CD4-positive, CD25-positive, alpha-beta regulatory T cell (primary cell): Measurements from ENCODE around the gene GALNTL6. TPM values are rescaled to one million over a fixed set of nuclear protein-coding genes. Genes with fewer than 3 reads are reported as not detected.

Source experiments
- ATAC-seq, 2 donors: fragments of 150-1000 bp; cut with Tn5 transposase; one replicate each; pipeline ENCODE4 v1.10.0; 2021; ENCODE audit warnings: low read depth in 2 of 2, moderate number of reproducible peaks in 2 of 2, moderate library complexity in 1 of 2
- DNase-seq, 3 donors: peaks; one replicate each; pipeline versions ENCODE4 v3.0.0 to v3.0.0-alpha.2; 2012 to 2022; ENCODE audit warnings: mixed read lengths in 1 of 3
- H3K27ac ChIP-seq: one replicate; pipeline ENCODE4 v1.7.0; 2013; ENCODE audit warnings: mild to moderate bottlenecking, low read length; ENCODE audit not compliant: insufficient read depth, poor library complexity, severe bottlenecking
- H3K27me3 ChIP-seq: one replicate; pipeline ENCODE4 v1.7.0; 2013; ENCODE audit warnings: low read length; ENCODE audit not compliant: control insufficient read depth, insufficient read depth
- H3K36me3 ChIP-seq: one replicate; pipeline ENCODE4 v1.7.0; 2013; ENCODE audit warnings: mild to moderate bottlenecking, low read length, moderate library complexity; ENCODE audit not compliant: control insufficient read depth, insufficient read depth
- H3K4me1 ChIP-seq: 2 replicates; pipeline ENCODE4 v1.7.0; 2013; ENCODE audit warnings: mild to moderate bottlenecking, low read length; ENCODE audit not compliant: insufficient read depth, control insufficient read depth, poor library complexity, severe bottlenecking
- H3K4me3 ChIP-seq: one replicate; pipeline ENCODE4 v1.7.0; 2013; ENCODE audit warnings: low read depth, mild to moderate bottlenecking, low read length, moderate library complexity
- H3K9me3 ChIP-seq, 2 experiments: 1 replicate in 1 of 2; 2 replicates in 1 of 2; pipeline ENCODE4 v1.7.0; 2013; ENCODE audit warnings: low read length in 2 of 2, mild to moderate bottlenecking in 1 of 2, moderate library complexity in 1 of 2; ENCODE audit not compliant: control insufficient read depth in 2 of 2
- H3K27ac Mint-ChIP-seq, 3 donors: one replicate each; pipeline ENCODE4 v1.8.0; 2020 to 2022; ENCODE audit warnings: mild to moderate bottlenecking in 3 of 3, mixed read lengths in 3 of 3, moderate library complexity in 2 of 3
- H3K27me3 Mint-ChIP-seq: one replicate; pipeline ENCODE4 v1.8.0; 2022; ENCODE audit warnings: mild to moderate bottlenecking, mixed read lengths
- H3K36me3 Mint-ChIP-seq: one replicate; pipeline ENCODE4 v1.8.0; 2020; ENCODE audit warnings: mixed read lengths
- H3K4me1 Mint-ChIP-seq, 4 donors: one replicate each; pipeline ENCODE4 v1.8.0; 2020 to 2022; ENCODE audit warnings: mixed read lengths in 4 of 4, mild to moderate bottlenecking in 1 of 4
- H3K4me3 Mint-ChIP-seq, 4 donors: one replicate each; pipeline ENCODE4 v1.8.0; 2020 to 2022; ENCODE audit warnings: mild to moderate bottlenecking in 4 of 4, mixed read lengths in 4 of 4, moderate library complexity in 3 of 4
- H3K9me3 Mint-ChIP-seq, 7 donors: one replicate each; pipeline ENCODE4 v1.8.0; 2020 to 2022; ENCODE audit warnings: mixed read lengths in 7 of 7, mild to moderate bottlenecking in 3 of 7, moderate library complexity in 2 of 7
- polyA plus RNA-seq, 4 donors: library from polyadenylated mRNA; unstranded; fragments of 300-500 nt; fragmentation: Illumina TruSeq; gene quantifications; one replicate each; pipeline ENCODE4 v1.2.3, GENCODE V29; 2021
- total RNA-seq: library from RNA; stranded (reverse); gene quantifications from one replicate; pipeline ENCODE4 v1.2.3, GENCODE V29; 2022

GALNTL6 gene
- total and polyA plus RNA-seq, 5 donors from 2014 or later, result not detected

GRCh38 chr4:172680691-172681090 lies 867.5 kb downstream of the GALNTL6 start:
- H3K27me3 ChIP-seq, result no peaks in the 10 kb centered on the region
- no peaks in the 10 kb centered on the region for H3K36me3 ChIP-seq
- H3K9me3 ChIP-seq, result no peaks in the 10 kb centered on the region
- H3K27me3 Mint-ChIP-seq, result no peaks in the 10 kb centered on the region
- peaks cover 2 to 8% (median 5%) of the 10 kb centered on the region in 7 donors for H3K9me3 Mint-ChIP-seq
- no peak overlapping the region for H3K4me3 Mint-ChIP-seq
- no peak overlapping the region for H3K27ac Mint-ChIP-seq
- no peak overlapping the region for H3K4me3 ChIP-seq
- H3K27ac ChIP-seq, result no peak overlapping the region
- no peaks in the 10 kb centered on the region for H3K36me3 Mint-ChIP-seq
- DNase-seq, result no peak
- H3K4me1 ChIP-seq, result no peaks in the 10 kb centered on the region
- H3K4me1 Mint-ChIP-seq, result no peaks in the 10 kb centered on the region
- ATAC-seq, result no peak

GRCh38 chr4:172683021-172683420 lies 869.8 kb downstream of the GALNTL6 start:
- Mint-ChIP-seq H3K9me3 (peaks cover 0 to 4% (median 2%) of the 10 kb centered on the region in 7 donors), H3K4me1 (no peaks in the 10 kb centered on the region), H3K36me3 (no peaks in the 10 kb centered on the region), H3K4me3 (no peak overlapping the region), H3K27me3 (no peaks in the 10 kb centered on the region), H3K27ac (no peak overlapping the region)
- no peak for ATAC-seq
- no peaks in the 10 kb centered on the region for H3K27me3 ChIP-seq
- no peak overlapping the region for H3K27ac ChIP-seq
- DNase-seq, result no peak
- H3K4me1 ChIP-seq, result no peaks in the 10 kb centered on the region
- H3K9me3 ChIP-seq, result no peaks in the 10 kb centered on the region
- H3K36me3 ChIP-seq, result no peaks in the 10 kb centered on the region
- no peak overlapping the region for H3K4me3 ChIP-seq

GRCh38 chr4:172686021-172686420 lies 872.8 kb downstream of the GALNTL6 start:
- H3K4me3 ChIP-seq, result no peak overlapping the region
- H3K4me1 Mint-ChIP-seq, result no peaks in the 10 kb centered on the region
- no peak overlapping the region for H3K27ac Mint-ChIP-seq
- no peaks in the 10 kb centered on the region for H3K27me3 ChIP-seq
- DNase-seq (no peak), ATAC-seq (no peak)
- peaks cover 0 to 2% of the 10 kb centered on the region in 2 experiments for H3K9me3 ChIP-seq
- no peak overlapping the region for H3K27ac ChIP-seq
- H3K27me3 Mint-ChIP-seq, result no peaks in the 10 kb centered on the region
- H3K4me3 Mint-ChIP-seq, result no peak overlapping the region
- H3K4me1 ChIP-seq, result no peaks in the 10 kb centered on the region
- peaks cover 0 to 6% (median 3%) of the 10 kb centered on the region in 7 donors for H3K9me3 Mint-ChIP-seq
- no peaks in the 10 kb centered on the region for H3K36me3 Mint-ChIP-seq
- H3K36me3 ChIP-seq, result no peaks in the 10 kb centered on the region

DNA sequence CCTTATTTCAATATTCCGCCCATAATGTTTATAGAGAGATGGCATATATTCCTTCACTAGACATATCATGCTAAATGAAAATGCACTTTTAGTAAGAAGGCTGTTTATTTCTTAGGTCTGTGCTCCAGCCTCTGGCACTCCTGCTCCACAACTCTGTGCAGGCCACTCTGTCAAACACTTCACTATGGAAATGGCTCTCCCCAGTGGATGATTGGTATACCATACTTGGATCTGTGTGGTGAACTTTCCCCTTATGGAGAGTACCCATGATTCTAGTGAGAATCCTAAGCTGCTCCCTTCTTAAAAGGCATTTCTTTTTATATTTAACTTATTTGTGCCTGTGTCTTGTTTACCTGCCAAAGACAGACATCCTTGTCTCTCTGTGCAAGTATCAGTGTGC lies 875.3 kb downstream of the GALNTL6 start:
- Mint-ChIP-seq H3K36me3 (no peaks in the 10 kb centered on the region), H3K27ac (no peak overlapping the region), H3K4me3 (no peak overlapping the region), H3K4me1 (no peaks in the 10 kb centered on the region), H3K27me3 (no peaks in the 10 kb centered on the region), H3K9me3 (peaks cover 2 to 21% (median 4%) of the 10 kb centered on the region in 7 donors)
- Histone ChIP-seq H3K27me3 (no peaks in the 10 kb centered on the region), H3K27ac (no peak overlapping the region), H3K9me3 (peaks cover 3 to 15% of the 10 kb centered on the region in 2 experiments), H3K4me3 (no peak overlapping the region), H3K36me3 (no peaks in the 10 kb centered on the region), H3K4me1 (no peaks in the 10 kb centered on the region)
- no peak for DNase-seq
- no peak for ATAC-seq

- DNase-seq (no peak), ATAC-seq (no peak)
- Mint-ChIP-seq H3K4me3 (no peak overlapping the region), H3K27me3 (no peaks in the 10 kb centered on the region), H3K27ac (no peak overlapping the region), H3K9me3 (peaks cover 4 to 21% (median 7%) of the 10 kb centered on the region in 7 donors), H3K36me3 (no peaks in the 10 kb centered on the region), H3K4me1 (no peaks in the 10 kb centered on the region)
- H3K27me3 ChIP-seq, result no peaks in the 10 kb centered on the region
- no peaks in the 10 kb centered on the region for H3K36me3 ChIP-seq
- peaks cover 3 to 15% of the 10 kb centered on the region in 2 experiments for H3K9me3 ChIP-seq
- H3K4me3 ChIP-seq, result no peak overlapping the region
- no peak overlapping the region for H3K27ac ChIP-seq
- no peaks in the 10 kb centered on the region for H3K4me1 ChIP-seq
Observed at GRCh38 chr4:172691552-172691951, 878.3 kb downstream of the GALNTL6 start.

- H3K36me3 ChIP-seq, result no peaks in the 10 kb centered on the region
- no peaks in the 10 kb centered on the region for H3K36me3 Mint-ChIP-seq
Observed at GRCh38 chr4:172692701-172693100, 879.5 kb downstream of the GALNTL6 start.

DNA sequence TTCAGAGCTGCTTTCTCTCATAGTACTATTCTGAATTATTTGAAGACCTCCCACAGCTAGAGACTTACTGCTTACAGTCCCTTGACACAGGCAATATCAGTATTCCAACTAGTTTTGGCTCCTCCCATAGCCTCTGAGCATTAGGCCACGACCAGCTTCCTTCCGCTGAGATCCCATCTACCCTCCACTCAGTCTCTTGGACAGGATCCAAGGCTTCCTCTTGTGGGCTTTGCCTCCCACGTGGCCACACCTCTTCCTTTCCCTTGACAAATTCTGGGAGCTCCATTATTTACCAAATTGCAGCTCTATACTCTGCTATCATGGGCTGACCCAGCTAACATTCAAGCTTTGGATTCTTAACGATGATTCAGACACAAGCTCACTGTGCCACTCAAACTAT lies 885.1 kb downstream of the GALNTL6 start:
- Mint-ChIP-seq H3K4me1 (no peaks in the 10 kb centered on the region), H3K36me3 (no peaks in the 10 kb centered on the region), H3K27me3 (no peaks in the 10 kb centered on the region), H3K4me3 (no peak overlapping the region), H3K27ac (no peak overlapping the region), H3K9me3 (peaks cover 2 to 19% (median 5%) of the 10 kb centered on the region in 7 donors)
- DNase-seq (no peak), ATAC-seq (no peak)
- no peak overlapping the region for H3K4me3 ChIP-seq
- no peak overlapping the region for H3K27ac ChIP-seq
- H3K36me3 ChIP-seq, result no peaks in the 10 kb centered on the region
- no peaks in the 10 kb centered on the region for H3K4me1 ChIP-seq
- peaks cover 0 to 4% of the 10 kb centered on the region in 2 experiments for H3K9me3 ChIP-seq
- no peaks in the 10 kb centered on the region for H3K27me3 ChIP-seq

More at GRCh38 chr4:172692701-172693100, 879.5 kb downstream of the GALNTL6 start:
- Histone ChIP-seq H3K4me1 (no peaks in the 10 kb centered on the region), H3K4me3 (no peak overlapping the region), H3K27ac (no peak overlapping the region), H3K9me3 (peaks cover 3 to 15% of the 10 kb centered on the region in 2 experiments), H3K27me3 (no peaks in the 10 kb centered on the region)
- Mint-ChIP-seq H3K9me3 (peaks cover 6 to 21% (median 8%) of the 10 kb centered on the region in 7 donors), H3K27me3 (no peaks in the 10 kb centered on the region), H3K4me3 (no peak overlapping the region), H3K4me1 (no peaks in the 10 kb centered on the region), H3K27ac (no peak overlapping the region)
- no peak for ATAC-seq
- DNase-seq, result no peak

GRCh38 chr4:172705565-172705964 lies 892.4 kb downstream of the GALNTL6 start:
- Mint-ChIP-seq H3K36me3 (no peaks in the 10 kb centered on the region), H3K4me3 (no peak overlapping the region), H3K9me3 (peaks cover 0 to 29% (median 9%) of the 10 kb centered on the region in 7 donors), H3K27me3 (no peaks in the 10 kb centered on the region), H3K27ac (no peak overlapping the region), H3K4me1 (no peaks in the 10 kb centered on the region)
- peaks cover 7 to 14% of the 10 kb centered on the region in 2 experiments for H3K9me3 ChIP-seq
- H3K36me3 ChIP-seq, result no peaks in the 10 kb centered on the region
- DNase-seq (no peak), ATAC-seq (no peak)
- H3K4me1 ChIP-seq, result no peaks in the 10 kb centered on the region
- H3K4me3 ChIP-seq, result no peak overlapping the region
- H3K27me3 ChIP-seq, result no peaks in the 10 kb centered on the region
- H3K27ac ChIP-seq, result no peak overlapping the region
